AG04449 (cell line): ENCODE results near the gene COLEC12.

Source experiments
- CTCF ChIA-PET: fragments of 350-600 bp; formaldehyde crosslinking; extraction: SDS; loops from one replicate; lab custom pipeline; 2021; ENCODE audit warnings: antibody characterized with exemption; lab: Yijun Ruan, JAX
- POLR2A ChIA-PET: fragments of 400-600, 350-600 bp; formaldehyde crosslinking; extraction: SDS; loops from one replicate; lab custom pipeline; 2020; ENCODE audit warnings: antibody characterized with exemption, inconsistent platforms; lab: Yijun Ruan, JAX
- DNase-seq: peaks from one replicate; pipeline ENCODE4 v3.0.0-alpha.2; 2010; ENCODE audit warnings: low read depth, low spot score
- H3K4me3 ChIP-seq: 2 replicates; pipeline ENCODE4 v1.5.1; 2011; ENCODE audit warnings: low read depth, mild to moderate bottlenecking, control low read depth, low read length
- CTCF ChIP-seq: IDR thresholded peaks from one replicate; pipeline ENCODE4 v1.5.1; 2011; ENCODE audit warnings: mild to moderate bottlenecking, moderate library complexity, low read length, control low read depth, inconsistent platforms; ENCODE audit not compliant: insufficient read depth; ENCODE audit errors: missing control alignments

Gene COLEC12

GRCh38 chr18:519019-519879, 18.7 kb upstream of the COLEC12 start:
- ChIA-PET CTCF (interaction anchor here (1.0 to 1.6 kb wide), 3 partner anchors 14 to 227 kb away, joined by 4 to 7 read pairs (median 6); no protein-coding TSS in a partner anchor), POLR2A (no interaction called here)
- no peak overlapping the region for H3K4me3 ChIP-seq
- DNase-seq: no peak
- no peak for TF ChIP-seq CTCF

GRCh38 chr18:518081-518480, 17.6 kb upstream of the COLEC12 start:
- CTCF ChIA-PET: interaction anchor here (1.6 kb wide), 1 partner anchor 225 kb away, joined by 4 read pairs; no protein-coding TSS in a partner anchor
- H3K4me3 ChIP-seq: no peak overlapping the region
- POLR2A ChIA-PET: no interaction called here
- no peak for DNase-seq
- TF ChIP-seq CTCF: no peak

- POLR2A ChIA-PET: no interaction called here
- CTCF ChIA-PET: interaction anchor here (1.1 kb wide), 1 partner anchor 108 kb away, joined by 5 read pairs; no protein-coding TSS in a partner anchor
- H3K4me3 ChIP-seq: no peak overlapping the region
- TF ChIP-seq CTCF: no peak
- no peak for DNase-seq
Observed at GRCh38 chr18:515838-516237, 15.3 kb upstream of the COLEC12 start.

GRCh38 chr18:515156-515815, 14.8 kb upstream of the COLEC12 start:
- no peak overlapping the region for H3K4me3 ChIP-seq
- TF ChIP-seq CTCF: no peak
- POLR2A ChIA-PET: no interaction called here
- no peak for DNase-seq
- CTCF ChIA-PET: interaction anchor here (1.1 kb wide), 1 partner anchor 109 kb away, joined by 5 read pairs; no protein-coding TSS in a partner anchor

- no peak for TF ChIP-seq CTCF
- no peak overlapping the region for H3K4me3 ChIP-seq
- DNase-seq: no peak
- CTCF ChIA-PET: no interaction called here
- POLR2A ChIA-PET: no interaction called here
Observed at GRCh38 chr18:513826-514530, 13.5 kb upstream of the COLEC12 start.
